ENCODE results near the gene C1orf21. TPM values are rescaled to one million over a fixed set of nuclear protein-coding genes. Genes with fewer than 3 reads are reported as not detected.
"Not testable (repeated sequence)": the region's sequence is repeated elsewhere in the genome, so short reads cannot be mapped to it uniquely, and the experiment has no call there.

Gene C1orf21
- total RNA-seq, 2 donors from 2014 or later: 3.0 to 4.6 TPM

DNA sequence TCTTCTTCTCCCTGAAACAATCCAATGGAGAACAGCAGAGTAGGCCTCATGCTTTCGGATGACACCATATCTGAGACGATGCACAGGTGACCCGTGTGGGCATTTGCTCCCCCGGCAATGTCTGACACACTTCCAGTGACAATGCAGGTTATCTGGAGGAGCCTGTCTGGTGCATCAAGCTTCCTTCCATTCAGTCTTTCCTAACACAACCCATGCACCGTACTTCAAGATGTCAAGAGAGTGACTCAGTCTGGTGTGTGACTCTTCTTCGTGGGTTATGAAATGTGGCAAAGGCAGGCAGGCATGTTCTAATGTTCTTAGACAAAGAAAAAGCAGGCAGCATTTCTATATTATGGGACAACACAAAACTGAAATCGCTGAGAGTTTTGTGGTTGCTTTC lies 208.8 kb downstream of the C1orf21 start:
- Mint-ChIP-seq H3K4me1 (ENCODE audit: low read depth) (no peaks in the 10 kb centered on the region), H3K27me3 (ENCODE audit: low read depth) (no peaks in the 10 kb centered on the region)
- no peak for ATAC-seq (replicated peaks in 1 of 2)

DNA sequence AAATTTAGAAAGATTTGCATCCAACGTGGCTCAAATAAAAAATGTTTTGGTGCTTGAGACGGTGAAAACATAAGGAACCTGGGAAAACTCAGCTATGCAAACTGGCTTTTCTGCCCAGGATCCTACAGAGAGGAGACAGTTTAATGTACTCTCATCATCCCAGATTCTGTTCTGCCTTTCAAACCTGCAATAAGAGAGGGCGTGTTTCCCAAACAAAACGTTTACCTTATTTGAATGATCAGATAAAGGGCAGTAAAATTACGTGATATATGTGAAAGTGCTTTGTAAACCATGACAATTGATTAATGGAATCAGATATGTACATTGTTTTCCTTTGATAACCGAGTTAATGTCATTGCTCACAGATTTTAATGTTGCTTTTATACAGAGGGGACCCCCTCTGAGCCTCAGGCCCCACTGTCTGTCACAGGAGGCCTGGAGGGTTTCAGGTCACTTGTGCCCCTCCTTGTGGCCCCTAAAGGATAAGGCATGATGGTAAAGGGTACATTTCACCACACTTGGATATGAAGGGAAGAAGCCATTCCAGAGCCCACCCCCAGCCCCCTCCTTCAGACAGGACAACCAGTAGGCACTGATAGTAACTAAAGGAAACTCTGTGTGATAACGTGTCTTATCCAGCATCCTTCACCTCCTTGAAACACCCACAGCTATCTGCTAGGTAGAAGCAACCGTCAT lies 210.3 kb downstream of the C1orf21 start:
- Mint-ChIP-seq H3K9me3 (no peaks in the 10 kb centered on the region), H3K27ac (no peak overlapping the region), H3K4me1 (ENCODE audit: low read depth) (no peaks in the 10 kb centered on the region), H3K27me3 (ENCODE audit: low read depth) (no peaks in the 10 kb centered on the region), H3K4me3 (no peak overlapping the region), H3K36me3 (ENCODE audit: insufficient read depth in 2 of 2) (no peaks in the 10 kb centered on the region)
- no peak for ATAC-seq (replicated peaks in 1 of 2)
- no peak for DNase-seq

More for the DNA sequence above, 208.8 kb downstream of the C1orf21 start:
- no peak overlapping the region for H3K27ac Mint-ChIP-seq
- no peak for DNase-seq
- H3K9me3 Mint-ChIP-seq: peaks cover 0 to 1% of the 10 kb centered on the region in 2 donors
- no peaks in the 10 kb centered on the region for H3K36me3 Mint-ChIP-seq (ENCODE audit: insufficient read depth in 2 of 2)
- H3K4me3 Mint-ChIP-seq: no peak overlapping the region

- Mint-ChIP-seq H3K27ac (no peak overlapping the region), H3K36me3 (ENCODE audit: insufficient read depth in 2 of 2) (no peaks in the 10 kb centered on the region), H3K27me3 (ENCODE audit: low read depth) (no peaks in the 10 kb centered on the region), H3K9me3 (no peaks in the 10 kb centered on the region), H3K4me3 (no peak overlapping the region), H3K4me1 (ENCODE audit: low read depth) (no peaks in the 10 kb centered on the region)
- no peak for ATAC-seq (replicated peaks in 1 of 2)
- DNase-seq: no peak
These were observed 211.0 kb downstream of the C1orf21 start for GRCh38 chr1:184597650-184598357.

DNA sequence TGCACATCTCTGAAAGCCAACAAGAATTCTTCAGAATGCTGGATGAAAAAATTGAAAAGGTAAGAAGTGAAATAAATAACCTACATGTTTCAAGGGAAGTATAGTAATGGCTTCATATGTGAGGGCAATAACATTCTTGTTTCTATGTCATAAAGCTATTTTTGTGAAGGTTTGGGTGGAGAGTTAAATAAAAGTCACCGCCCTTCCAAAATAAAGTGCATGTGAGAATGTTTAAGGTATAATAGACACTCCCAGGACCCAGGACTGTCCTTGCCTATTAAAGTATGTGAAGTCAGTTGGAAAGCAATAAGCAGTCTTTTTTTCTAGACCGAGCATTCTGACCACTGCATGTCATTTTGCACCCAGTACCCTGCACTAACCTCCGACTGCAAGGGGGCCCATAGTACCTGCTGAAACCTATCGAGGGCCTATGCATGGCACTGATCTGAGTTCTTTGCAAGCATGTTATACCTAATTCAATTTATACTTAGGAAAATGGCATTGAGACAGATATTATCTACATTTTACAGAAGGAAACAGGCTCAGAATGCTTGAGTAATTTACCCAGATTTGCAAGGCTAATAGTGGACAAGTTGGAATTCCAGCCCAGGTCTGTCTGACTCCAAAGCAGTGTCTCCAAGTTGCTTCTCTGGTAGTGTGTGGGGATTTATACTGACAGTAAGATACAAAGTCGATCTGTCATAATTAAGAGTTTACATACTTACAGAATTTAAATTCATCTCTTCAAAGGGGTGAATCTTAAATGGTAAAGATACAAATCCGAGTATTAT lies 211.8 kb downstream of the C1orf21 start:
- Mint-ChIP-seq H3K27ac (no peak overlapping the region), H3K36me3 (ENCODE audit: insufficient read depth in 2 of 2) (no peaks in the 10 kb centered on the region), H3K4me3 (no peak overlapping the region), H3K27me3 (ENCODE audit: low read depth) (no peaks in the 10 kb centered on the region), H3K9me3 (no peaks in the 10 kb centered on the region), H3K4me1 (ENCODE audit: low read depth) (no peaks in the 10 kb centered on the region)
- no peak for ATAC-seq (replicated peaks in 1 of 2)
- no peak for DNase-seq

GRCh38 chr1:184604152-184604900 lies 217.5 kb downstream of the C1orf21 start:
- no peaks in the 10 kb centered on the region for H3K36me3 Mint-ChIP-seq (ENCODE audit: insufficient read depth in 2 of 2)
- H3K9me3 Mint-ChIP-seq: no peaks in the 10 kb centered on the region

GRCh38 chr1:184605941-184606340 lies 219.1 kb downstream of the C1orf21 start:
- Mint-ChIP-seq H3K27ac (no peak overlapping the region), H3K36me3 (ENCODE audit: insufficient read depth in 2 of 2) (no peaks in the 10 kb centered on the region)

More at GRCh38 chr1:184604152-184604900, 217.5 kb downstream of the C1orf21 start:
- H3K27me3 Mint-ChIP-seq (ENCODE audit: low read depth): no peaks in the 10 kb centered on the region
- ATAC-seq (replicated peaks in 1 of 2) (peak; percentile 30 to 60), DNase-seq (no peak)
- peaks cover 4% of the 10 kb centered on the region for H3K4me1 Mint-ChIP-seq (ENCODE audit: low read depth)
- no peak overlapping the region for H3K27ac Mint-ChIP-seq
- no peak overlapping the region for H3K4me3 Mint-ChIP-seq

GRCh38 chr1:184606786-184607185 lies 220.0 kb downstream of the C1orf21 start:
- DNase-seq (no peak), ATAC-seq (replicated peaks in 1 of 2) (no peak)
- Mint-ChIP-seq H3K4me1 (ENCODE audit: low read depth) (peaks cover 4% of the 10 kb centered on the region), H3K27me3 (ENCODE audit: low read depth) (no peaks in the 10 kb centered on the region), H3K4me3 (no peak overlapping the region), H3K36me3 (ENCODE audit: insufficient read depth in 2 of 2) (no peaks in the 10 kb centered on the region), H3K9me3 (no peaks in the 10 kb centered on the region), H3K27ac (no peak overlapping the region)

More at GRCh38 chr1:184605941-184606340, 219.1 kb downstream of the C1orf21 start:
- Mint-ChIP-seq H3K27me3 (ENCODE audit: low read depth) (no peaks in the 10 kb centered on the region), H3K9me3 (no peaks in the 10 kb centered on the region), H3K4me3 (no peak overlapping the region), H3K4me1 (ENCODE audit: low read depth) (peaks cover 4% of the 10 kb centered on the region)
- no peak for ATAC-seq (replicated peaks in 1 of 2)
- DNase-seq: no peak

DNA sequence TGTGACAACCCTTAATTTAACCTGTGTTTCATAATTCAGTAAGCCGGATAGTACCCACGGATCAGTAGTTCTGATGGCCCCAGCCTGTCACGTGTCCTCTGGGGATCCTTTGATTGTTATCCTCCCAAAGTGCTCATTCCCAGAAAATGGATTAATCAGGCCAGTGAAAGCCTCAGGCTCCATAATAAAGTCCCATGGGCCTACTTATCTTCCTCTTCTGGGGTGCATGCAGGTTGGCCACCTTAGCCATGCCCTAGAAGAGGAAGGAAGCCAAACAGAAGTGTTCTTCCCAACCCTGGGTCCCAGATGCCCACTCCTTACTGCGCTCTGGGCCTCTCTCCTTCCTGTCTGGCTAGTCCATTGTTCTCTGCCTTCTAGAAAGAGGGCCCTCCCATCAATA lies 221.8 kb downstream of the C1orf21 start:
- Mint-ChIP-seq H3K27ac (no peak overlapping the region), H3K9me3 (no peaks in the 10 kb centered on the region), H3K27me3 (ENCODE audit: low read depth) (no peaks in the 10 kb centered on the region), H3K4me1 (ENCODE audit: low read depth) (peaks cover 4% of the 10 kb centered on the region), H3K36me3 (ENCODE audit: insufficient read depth in 2 of 2) (no peaks in the 10 kb centered on the region), H3K4me3 (no peak overlapping the region)
- no peak for ATAC-seq (replicated peaks in 1 of 2)
- DNase-seq: no peak

DNA sequence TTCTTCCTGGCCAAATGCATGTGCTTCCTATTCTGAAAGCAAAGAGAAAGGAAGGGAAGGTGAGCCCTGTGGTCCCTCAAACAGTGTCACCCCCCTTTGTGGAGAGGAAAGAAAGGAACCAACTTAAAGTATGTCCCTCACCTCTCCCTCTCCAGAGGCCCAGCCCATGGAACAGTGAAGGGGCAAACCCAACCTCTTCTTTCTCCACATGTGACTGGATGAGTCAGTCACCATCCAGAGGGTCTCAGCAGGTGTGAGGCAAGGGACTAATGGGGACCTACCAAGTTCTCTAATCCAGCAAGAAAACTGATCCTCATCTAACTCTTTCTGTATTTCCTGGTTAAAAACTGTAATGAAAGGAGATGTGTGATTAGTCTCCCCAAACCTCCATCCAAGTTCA lies 222.2 kb downstream of the C1orf21 start:
- H3K36me3 Mint-ChIP-seq (ENCODE audit: insufficient read depth in 2 of 2): no peaks in the 10 kb centered on the region
- H3K27ac Mint-ChIP-seq: no peak overlapping the region
- peaks cover 4% of the 10 kb centered on the region for H3K4me1 Mint-ChIP-seq (ENCODE audit: low read depth)
- DNase-seq (no peak), ATAC-seq (replicated peaks in 1 of 2) (no peak)
- no peaks in the 10 kb centered on the region for H3K27me3 Mint-ChIP-seq (ENCODE audit: low read depth)
- no peak overlapping the region for H3K4me3 Mint-ChIP-seq
- H3K9me3 Mint-ChIP-seq: no peaks in the 10 kb centered on the region

GRCh38 chr1:184610876-184611595 lies 224.2 kb downstream of the C1orf21 start:
- ATAC-seq (replicated peaks in 1 of 2): no peak

GRCh38 chr1:184612229-184612628 lies 225.4 kb downstream of the C1orf21 start:
- H3K9me3 Mint-ChIP-seq; ATAC-seq (replicated peaks in 1 of 2): not testable (repeated sequence)

More at GRCh38 chr1:184610876-184611595, 224.2 kb downstream of the C1orf21 start:
- no peaks in the 10 kb centered on the region for H3K36me3 Mint-ChIP-seq (ENCODE audit: insufficient read depth in 2 of 2)
- DNase-seq: no peak
- no peak overlapping the region for H3K4me3 Mint-ChIP-seq
- H3K9me3 Mint-ChIP-seq: no peaks in the 10 kb centered on the region
- no peaks in the 10 kb centered on the region for H3K4me1 Mint-ChIP-seq (ENCODE audit: low read depth)
- H3K27ac Mint-ChIP-seq: no peak overlapping the region
- H3K27me3 Mint-ChIP-seq (ENCODE audit: low read depth): no peaks in the 10 kb centered on the region

DNA sequence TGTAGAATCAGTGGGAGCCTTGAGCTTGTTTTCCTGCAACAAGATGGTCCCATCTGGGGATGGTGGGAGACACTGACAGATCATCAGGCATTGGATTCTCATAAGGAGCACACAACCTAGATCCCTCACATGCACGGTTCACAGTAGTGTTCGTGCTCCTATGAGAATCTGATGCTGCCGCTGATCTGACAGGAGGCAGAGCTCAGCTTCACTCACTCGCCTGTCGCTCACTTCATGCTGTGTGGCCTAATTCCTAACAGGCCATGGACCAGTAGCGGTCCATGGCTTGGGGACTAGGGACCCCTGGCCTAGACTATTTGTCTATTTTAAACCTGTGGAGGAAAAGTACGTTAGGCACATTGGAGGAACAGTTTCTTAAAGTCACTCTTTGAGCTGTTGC lies 227.8 kb downstream of the C1orf21 start:
- Mint-ChIP-seq H3K4me1 (ENCODE audit: low read depth) (no peaks in the 10 kb centered on the region), H3K9me3 (no peaks in the 10 kb centered on the region), H3K36me3 (ENCODE audit: insufficient read depth in 2 of 2) (no peaks in the 10 kb centered on the region), H3K27me3 (ENCODE audit: low read depth) (no peaks in the 10 kb centered on the region), H3K27ac (no peak overlapping the region), H3K4me3 (no peak overlapping the region)
- DNase-seq (no peak), ATAC-seq (replicated peaks in 1 of 2) (no peak)

More at GRCh38 chr1:184612229-184612628, 225.4 kb downstream of the C1orf21 start:
- DNase-seq; H3K4me1 Mint-ChIP-seq (ENCODE audit: low read depth); H3K36me3 Mint-ChIP-seq (ENCODE audit: insufficient read depth in 2 of 2); H3K27me3 Mint-ChIP-seq (ENCODE audit: low read depth); H3K27ac Mint-ChIP-seq; H3K4me3 Mint-ChIP-seq: not testable (repeated sequence)
